Measurements from ENCODE around the gene HELB. TPM values are rescaled to one million over a fixed set of nuclear protein-coding genes. Genes with fewer than 3 reads are reported as not detected.

The HELB gene
- total and polyA plus RNA-seq, 4 donors = 0.18 to 8.0 (median 2.9) TPM

- H3K27ac ChIP-seq (ENCODE audit: low read depth in 1 of 2, low read length in 2 of 2) = no peak overlapping the region
- no peaks in the 10 kb centered on the region for H3K27me3 ChIP-seq (ENCODE audit: control insufficient read depth in 4 of 4, insufficient read depth in 4 of 4, low read length in 3 of 4)
- TF ChIP-seq MAX (IDR thresholded peaks at IDR 0.05) (no peak), REST (IDR thresholded peaks at IDR 0.05) (no peak), CTCF (IDR thresholded peaks at IDR 0.05; ENCODE audit: low read depth, low read length, missing input control) (no peak), TAF1 (conservative IDR thresholded peaks at IDR 0.05) (no peak), YY1 (IDR thresholded peaks at IDR 0.05) (no peak), RAD21 (IDR thresholded peaks at IDR 0.05) (no peak), SP1 (IDR thresholded peaks at IDR 0.05) (no peak)
- WGBS = 63% methylated on average over 1 of the region's 1 CpG
- H3K4me1 ChIP-seq (ENCODE audit: control insufficient read depth in 4 of 4, insufficient read depth in 4 of 4, low read length in 3 of 4) = peaks cover 0 to under 1% (median 0%) of the 10 kb centered on the region in 4 donors
- H3K9ac ChIP-seq (ENCODE audit: low read depth in 1 of 2, low read length in 2 of 2) = no peak overlapping the region
- no peak for DNase-seq (ENCODE audit: low spot score)
- no peaks in the 10 kb centered on the region for H3K9me3 ChIP-seq (ENCODE audit: control insufficient read depth in 4 of 4, low read length in 3 of 4)
- no peaks in the 10 kb centered on the region for H3K36me3 ChIP-seq (ENCODE audit: control insufficient read depth in 4 of 4, insufficient read depth in 3 of 4, low read depth in 1 of 4, low read length in 3 of 4)
- H3K4me3 ChIP-seq (ENCODE audit: low read depth in 1 of 3, low read length in 3 of 3) = no peak overlapping the region
Measured at GRCh38 chr12:66273147-66273546, 29.1 kb upstream of the HELB start.

GRCh38 chr12:66275040-66275439, 27.3 kb upstream of the HELB start:
- no peaks in the 10 kb centered on the region for H3K9me3 ChIP-seq (ENCODE audit: control insufficient read depth in 4 of 4, low read length in 3 of 4)
- TF ChIP-seq ATF3 (IDR thresholded peaks at IDR 0.05) (no peak), FOXA2 (IDR thresholded peaks at IDR 0.05) (no peak), RXRA (IDR thresholded peaks at IDR 0.05) (no peak), TAF1 (conservative IDR thresholded peaks at IDR 0.05) (no peak), SP1 (IDR thresholded peaks at IDR 0.05) (no peak), GABPA (IDR thresholded peaks at IDR 0.05 in 1 of 2, conservative IDR thresholded peaks at IDR 0.05 in 1 of 2) (no peak), MAX (IDR thresholded peaks at IDR 0.05) (no peak), JUND (IDR thresholded peaks at IDR 0.05) (no peak), HNF4G (IDR thresholded peaks at IDR 0.05) (no peak), ZBTB33 (IDR thresholded peaks at IDR 0.05) (no peak), EGR1 (IDR thresholded peaks at IDR 0.05; ENCODE audit: low read depth in 2 of 2) (no peak), YY1 (IDR thresholded peaks at IDR 0.05) (no peak), NR2F2 (IDR thresholded peaks at IDR 0.05) (no peak), RAD21 (IDR thresholded peaks at IDR 0.05) (no peak), CTCF (IDR thresholded peaks at IDR 0.05; ENCODE audit: low read depth, low read length, missing input control) (no peak), FOXA1 (IDR thresholded peaks at IDR 0.05) (no peak), HNF4A (conservative IDR thresholded peaks at IDR 0.05) (no peak), REST (IDR thresholded peaks at IDR 0.05) (no peak)
- DNase-seq (ENCODE audit: low spot score) = no peak
- H3K4me3 ChIP-seq (ENCODE audit: low read depth in 1 of 3, low read length in 3 of 3) = no peak overlapping the region
- H3K27me3 ChIP-seq (ENCODE audit: control insufficient read depth in 4 of 4, insufficient read depth in 4 of 4, low read length in 3 of 4) = no peaks in the 10 kb centered on the region
- H3K27ac ChIP-seq (ENCODE audit: low read depth in 1 of 2, low read length in 2 of 2) = no peak overlapping the region
- WGBS = 60% methylated on average over 2 of the region's 2 CpGs
- no peak overlapping the region for H3K9ac ChIP-seq (ENCODE audit: low read depth in 1 of 2, low read length in 2 of 2)
- H3K4me1 ChIP-seq (ENCODE audit: control insufficient read depth in 4 of 4, insufficient read depth in 4 of 4, low read length in 3 of 4) = no peaks in the 10 kb centered on the region
- H3K36me3 ChIP-seq (ENCODE audit: control insufficient read depth in 4 of 4, insufficient read depth in 3 of 4, low read depth in 1 of 4, low read length in 3 of 4) = no peaks in the 10 kb centered on the region
